Measurements from ENCODE around the gene CACNA1B. TPM values are rescaled to one million over a fixed set of nuclear protein-coding genes. Genes with fewer than 3 reads are reported as not detected.

CACNA1B gene
- total RNA-seq, 1 experiment from 2014 or later, result 0.34 TPM

- Histone ChIP-seq H3K27me3 (replicated peaks; ENCODE audit: insufficient read depth, low read depth, low read length, poor library complexity) (no peaks in the 10 kb centered on the region), H3K9me3 (ENCODE audit: low read depth, low read length, poor library complexity, severe bottlenecking) (peaks cover 43% of the 10 kb centered on the region), H3K36me3 (ENCODE audit: insufficient read depth, low read length, poor library complexity, severe bottlenecking) (no peaks in the 10 kb centered on the region), H3K4me1 (ENCODE audit: insufficient read depth, low read length, poor library complexity, severe bottlenecking) (no peaks in the 10 kb centered on the region), H3K27ac (ENCODE audit: low read depth, low read length, poor library complexity, severe bottlenecking) (no peak overlapping the region), H3K4me3 (ENCODE audit: low read depth, low read length, poor library complexity, severe bottlenecking) (no peak overlapping the region)
- ChIA-PET CTCF (no interaction called here), POLR2A (ENCODE audit: low non-redundant PET) (no interaction called here)
- TF ChIP-seq CTCF (conservative IDR thresholded peaks at IDR 0.05; ENCODE audit: low read depth, low read length) (no peak), EZH2 (IDR thresholded peaks at IDR 0.05; ENCODE audit: borderline replicate concordance, low read depth, low read length, poor library complexity, severe bottlenecking) (no peak)
- DNase-seq (ENCODE audit: low spot score), result no peak
- intact Hi-C loops (cut with micrococcal nuclease; ENCODE audit: unreplicated experiment), result no loop called here
- BruUV-seq (replicated peaks), result no TSS peak
Observed at GRCh38 chr9:137946993-137947392, 69.4 kb downstream of the CACNA1B start.

GRCh38 chr9:137948642-137949041 lies 71.1 kb downstream of the CACNA1B start:
- Histone ChIP-seq H3K4me3 (ENCODE audit: low read depth, low read length, poor library complexity, severe bottlenecking) (no peak overlapping the region), H3K9me3 (ENCODE audit: low read depth, low read length, poor library complexity, severe bottlenecking) (peaks cover 37% of the 10 kb centered on the region), H3K27me3 (replicated peaks; ENCODE audit: insufficient read depth, low read depth, low read length, poor library complexity) (no peaks in the 10 kb centered on the region), H3K27ac (ENCODE audit: low read depth, low read length, poor library complexity, severe bottlenecking) (no peak overlapping the region), H3K4me1 (ENCODE audit: insufficient read depth, low read length, poor library complexity, severe bottlenecking) (no peaks in the 10 kb centered on the region), H3K36me3 (ENCODE audit: insufficient read depth, low read length, poor library complexity, severe bottlenecking) (no peaks in the 10 kb centered on the region)
- ChIA-PET CTCF (no interaction called here), POLR2A (ENCODE audit: low non-redundant PET) (no interaction called here)
- no peak for DNase-seq (ENCODE audit: low spot score)
- intact Hi-C loops (cut with micrococcal nuclease; ENCODE audit: unreplicated experiment), result no loop called here
- no peak for TF ChIP-seq EZH2 (IDR thresholded peaks at IDR 0.05; ENCODE audit: borderline replicate concordance, low read depth, low read length, poor library complexity, severe bottlenecking)
- TF ChIP-seq CTCF (conservative IDR thresholded peaks at IDR 0.05; ENCODE audit: low read depth, low read length), result no peak
- no TSS peak for BruUV-seq (replicated peaks)

GRCh38 chr9:137949260-137949659 lies 71.7 kb downstream of the CACNA1B start:
- ChIA-PET POLR2A (ENCODE audit: low non-redundant PET) (no interaction called here), CTCF (no interaction called here)
- no TSS peak for BruUV-seq (replicated peaks)
- Histone ChIP-seq H3K36me3 (ENCODE audit: insufficient read depth, low read length, poor library complexity, severe bottlenecking) (no peaks in the 10 kb centered on the region), H3K27ac (ENCODE audit: low read depth, low read length, poor library complexity, severe bottlenecking) (no peak overlapping the region), H3K4me3 (ENCODE audit: low read depth, low read length, poor library complexity, severe bottlenecking) (no peak overlapping the region), H3K4me1 (ENCODE audit: insufficient read depth, low read length, poor library complexity, severe bottlenecking) (no peaks in the 10 kb centered on the region), H3K27me3 (replicated peaks; ENCODE audit: insufficient read depth, low read depth, low read length, poor library complexity) (no peaks in the 10 kb centered on the region), H3K9me3 (ENCODE audit: low read depth, low read length, poor library complexity, severe bottlenecking) (peaks cover 31% of the 10 kb centered on the region)
- intact Hi-C loops (cut with micrococcal nuclease; ENCODE audit: unreplicated experiment), result no loop called here
- no peak for TF ChIP-seq EZH2 (IDR thresholded peaks at IDR 0.05; ENCODE audit: borderline replicate concordance, low read depth, low read length, poor library complexity, severe bottlenecking)
- TF ChIP-seq CTCF (conservative IDR thresholded peaks at IDR 0.05; ENCODE audit: low read depth, low read length), result no peak
- DNase-seq (ENCODE audit: low spot score), result no peak
